Measurements from ENCODE around the gene EIF4G3. TPM values are rescaled to one million over a fixed set of nuclear protein-coding genes. Genes with fewer than 3 reads are reported as not detected.

The EIF4G3 gene
- total RNA-seq, 4 donors from 2014 or later: 18.8 to 75.0 (median 34.9) TPM

GRCh38 chr1:20999525-21000244 is 177.0 kb downstream of the EIF4G3 start:
- Histone ChIP-seq H3K4me3 (no peak overlapping the region), H3K4me1 (no peaks in the 10 kb centered on the region), H3K27ac (no peak overlapping the region), H3K9me3 (no peaks in the 10 kb centered on the region), H3K27me3 (no peaks in the 10 kb centered on the region), H3K36me3 (no peaks in the 10 kb centered on the region)
- intact Hi-C loops (cut with DNase I; ENCODE audit: low total_unique reads): no loop called here
- TF ChIP-seq POLR2A (IDR thresholded peaks at IDR 0.05) (no peak), CTCF (IDR thresholded peaks at IDR 0.05) (no peak)
- no peak for DNase-seq

GRCh38 chr1:20998826-20999225 is 177.9 kb downstream of the EIF4G3 start:
- Histone ChIP-seq H3K36me3 (no peaks in the 10 kb centered on the region), H3K4me3 (no peak overlapping the region), H3K4me1 (no peaks in the 10 kb centered on the region), H3K9me3 (no peaks in the 10 kb centered on the region), H3K27me3 (no peaks in the 10 kb centered on the region), H3K27ac (no peak overlapping the region)
- intact Hi-C loops (cut with DNase I; ENCODE audit: low total_unique reads): no loop called here
- DNase-seq: no peak
- TF ChIP-seq POLR2A (IDR thresholded peaks at IDR 0.05) (no peak), CTCF (IDR thresholded peaks at IDR 0.05) (no peak)

- H3K4me3 ChIP-seq: no peak overlapping the region
- intact Hi-C loops (cut with DNase I; ENCODE audit: low total_unique reads): no loop called here
- H3K9me3 ChIP-seq: no peaks in the 10 kb centered on the region
- no peak for DNase-seq
- TF ChIP-seq POLR2A (IDR thresholded peaks at IDR 0.05) (no peak), CTCF (IDR thresholded peaks at IDR 0.05) (no peak)
- no peaks in the 10 kb centered on the region for H3K27me3 ChIP-seq
- no peaks in the 10 kb centered on the region for H3K4me1 ChIP-seq
- no peak overlapping the region for H3K27ac ChIP-seq
- no peaks in the 10 kb centered on the region for H3K36me3 ChIP-seq
Observed at GRCh38 chr1:20997602-20998224, 179.0 kb downstream of the EIF4G3 start.

- H3K36me3 ChIP-seq: no peaks in the 10 kb centered on the region
- DNase-seq: no peak
- no peaks in the 10 kb centered on the region for H3K4me1 ChIP-seq
- no peaks in the 10 kb centered on the region for H3K9me3 ChIP-seq
- no peak overlapping the region for H3K27ac ChIP-seq
- intact Hi-C loops (cut with DNase I; ENCODE audit: low total_unique reads): no loop called here
- H3K4me3 ChIP-seq: no peak overlapping the region
- H3K27me3 ChIP-seq: no peaks in the 10 kb centered on the region
- no peak for TF ChIP-seq POLR2A (IDR thresholded peaks at IDR 0.05)
Observed at GRCh38 chr1:20996554-20996953, 180.1 kb downstream of the EIF4G3 start.

GRCh38 chr1:20993716-20994575 is 182.8 kb downstream of the EIF4G3 start:
- H3K36me3 ChIP-seq: no peaks in the 10 kb centered on the region
- no peaks in the 10 kb centered on the region for H3K27me3 ChIP-seq
- H3K27ac ChIP-seq: no peak overlapping the region
- no peaks in the 10 kb centered on the region for H3K4me1 ChIP-seq
- TF ChIP-seq CTCF (IDR thresholded peaks at IDR 0.05) (no peak), POLR2A (IDR thresholded peaks at IDR 0.05) (no peak)
- intact Hi-C loops (cut with DNase I; ENCODE audit: low total_unique reads): no loop called here
- H3K9me3 ChIP-seq: no peaks in the 10 kb centered on the region
- no peak overlapping the region for H3K4me3 ChIP-seq
- no peak for DNase-seq
